Measurements from ENCODE around the gene P4HTM. TPM values are rescaled to one million over a fixed set of nuclear protein-coding genes. Genes with fewer than 3 reads are reported as not detected.

P4HTM gene
- total RNA-seq, 1 donor from 2014 or later = 26.3 TPM

DNA sequence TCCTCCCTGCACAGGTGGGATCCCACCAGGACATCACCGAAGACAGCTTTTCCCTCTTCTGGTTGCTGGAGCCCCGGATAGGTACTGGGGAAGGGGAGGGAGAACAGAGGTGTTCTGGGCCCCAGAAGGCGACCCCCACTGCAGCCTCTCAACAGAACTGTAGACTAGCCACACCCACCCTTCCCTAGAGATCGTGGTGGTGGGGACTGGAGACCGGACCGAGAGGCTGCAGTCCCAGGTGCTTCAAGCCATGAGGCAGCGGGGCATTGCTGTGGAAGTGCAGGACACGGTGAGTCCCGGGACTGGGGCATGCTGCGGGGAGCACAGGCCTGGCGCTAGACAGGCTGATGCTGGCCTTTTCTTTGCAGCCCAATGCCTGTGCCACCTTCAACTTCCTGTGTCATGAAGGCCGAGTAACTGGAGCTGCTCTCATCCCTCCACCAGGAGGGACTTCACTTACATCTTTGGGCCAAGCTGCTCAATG, 32.7 kb downstream of the P4HTM start:
- no peaks in the 10 kb centered on the region for H3K27me3 Mint-ChIP-seq (ENCODE audit: low read depth)
- no peaks in the 10 kb centered on the region for H3K9me3 Mint-ChIP-seq (ENCODE audit: low read depth)
- peaks cover 58% of the 10 kb centered on the region for H3K4me1 Mint-ChIP-seq (ENCODE audit: low read depth)
- TF ChIP-seq, protein P1, sequence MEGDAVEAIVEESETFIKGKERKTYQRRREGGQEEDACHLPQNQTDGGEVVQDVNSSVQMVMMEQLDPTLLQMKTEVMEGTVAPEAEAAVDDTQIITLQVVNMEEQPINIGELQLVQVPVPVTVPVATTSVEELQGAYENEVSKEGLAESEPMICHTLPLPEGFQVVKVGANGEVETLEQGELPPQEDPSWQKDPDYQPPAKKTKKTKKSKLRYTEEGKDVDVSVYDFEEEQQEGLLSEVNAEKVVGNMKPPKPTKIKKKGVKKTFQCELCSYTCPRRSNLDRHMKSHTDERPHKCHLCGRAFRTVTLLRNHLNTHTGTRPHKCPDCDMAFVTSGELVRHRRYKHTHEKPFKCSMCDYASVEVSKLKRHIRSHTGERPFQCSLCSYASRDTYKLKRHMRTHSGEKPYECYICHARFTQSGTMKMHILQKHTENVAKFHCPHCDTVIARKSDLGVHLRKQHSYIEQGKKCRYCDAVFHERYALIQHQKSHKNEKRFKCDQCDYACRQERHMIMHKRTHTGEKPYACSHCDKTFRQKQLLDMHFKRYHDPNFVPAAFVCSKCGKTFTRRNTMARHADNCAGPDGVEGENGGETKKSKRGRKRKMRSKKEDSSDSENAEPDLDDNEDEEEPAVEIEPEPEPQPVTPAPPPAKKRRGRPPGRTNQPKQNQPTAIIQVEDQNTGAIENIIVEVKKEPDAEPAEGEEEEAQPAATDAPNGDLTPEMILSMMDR (IDR thresholded peaks at IDR 0.05) = no peak
- peak overlapping the region; percentile 97 for H3K27ac Mint-ChIP-seq (ENCODE audit: unreplicated experiment)
- peak; percentile 90 for DNase-seq (ENCODE audit: low spot score)
- H3K4me3 Mint-ChIP-seq (ENCODE audit: unreplicated experiment) = peak overlapping the region; percentile 90
- H3K36me3 Mint-ChIP-seq (ENCODE audit: low read depth) = peaks cover 17% of the 10 kb centered on the region

DNA sequence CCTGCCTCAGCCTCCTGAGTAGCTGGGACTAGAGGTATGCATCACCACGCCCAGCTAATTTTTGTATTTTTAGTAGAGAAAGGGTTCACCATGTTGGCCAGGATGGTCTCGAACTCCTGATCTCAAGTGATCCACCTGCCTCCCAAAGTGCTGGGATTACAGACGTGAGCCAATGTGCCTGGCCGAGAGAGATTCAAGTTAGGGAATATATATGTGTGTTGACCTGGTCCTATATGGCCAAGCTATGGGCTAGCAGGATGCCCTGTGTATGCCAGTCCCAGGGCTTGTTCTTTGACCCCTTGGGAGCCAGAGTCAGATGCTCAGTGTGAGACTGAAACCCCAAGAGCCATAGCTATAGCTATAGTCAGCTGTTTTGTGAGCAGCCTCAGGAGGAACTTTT, 33.7 kb downstream of the P4HTM start:
- Mint-ChIP-seq H3K36me3 (ENCODE audit: low read depth) (peaks cover 19% of the 10 kb centered on the region), H3K9me3 (ENCODE audit: low read depth) (no peaks in the 10 kb centered on the region), H3K27ac (ENCODE audit: unreplicated experiment) (peak overlapping the region; percentile 57), H3K4me3 (ENCODE audit: unreplicated experiment) (peak overlapping the region; percentile 90), H3K4me1 (ENCODE audit: low read depth) (peaks cover 66% of the 10 kb centered on the region), H3K27me3 (ENCODE audit: low read depth) (no peaks in the 10 kb centered on the region)
- TF ChIP-seq, protein P1 (IDR thresholded peaks at IDR 0.05) = no peak
- no peak for DNase-seq (ENCODE audit: low spot score)

DNA sequence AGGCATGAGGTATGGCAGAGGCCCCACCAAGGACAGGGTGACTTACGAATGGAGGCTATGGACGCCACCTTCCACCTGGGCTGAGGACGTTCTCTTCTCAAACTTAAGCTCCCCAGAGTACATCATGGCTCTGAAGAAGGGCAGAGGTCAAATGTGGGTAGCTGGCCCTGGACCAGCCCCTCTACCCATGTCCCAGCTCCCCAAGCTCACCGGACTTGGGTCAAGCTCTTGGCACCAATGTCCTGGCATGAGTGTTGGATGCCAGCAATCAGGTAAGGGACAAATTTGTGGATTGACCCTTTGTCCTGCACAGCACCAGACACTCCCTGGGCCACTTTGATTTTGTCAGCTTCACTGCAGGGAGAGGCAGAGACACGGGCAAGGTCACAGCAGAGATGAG, 34.4 kb downstream of the P4HTM start:
- H3K4me3 Mint-ChIP-seq (ENCODE audit: unreplicated experiment) = no peak overlapping the region

DNA sequence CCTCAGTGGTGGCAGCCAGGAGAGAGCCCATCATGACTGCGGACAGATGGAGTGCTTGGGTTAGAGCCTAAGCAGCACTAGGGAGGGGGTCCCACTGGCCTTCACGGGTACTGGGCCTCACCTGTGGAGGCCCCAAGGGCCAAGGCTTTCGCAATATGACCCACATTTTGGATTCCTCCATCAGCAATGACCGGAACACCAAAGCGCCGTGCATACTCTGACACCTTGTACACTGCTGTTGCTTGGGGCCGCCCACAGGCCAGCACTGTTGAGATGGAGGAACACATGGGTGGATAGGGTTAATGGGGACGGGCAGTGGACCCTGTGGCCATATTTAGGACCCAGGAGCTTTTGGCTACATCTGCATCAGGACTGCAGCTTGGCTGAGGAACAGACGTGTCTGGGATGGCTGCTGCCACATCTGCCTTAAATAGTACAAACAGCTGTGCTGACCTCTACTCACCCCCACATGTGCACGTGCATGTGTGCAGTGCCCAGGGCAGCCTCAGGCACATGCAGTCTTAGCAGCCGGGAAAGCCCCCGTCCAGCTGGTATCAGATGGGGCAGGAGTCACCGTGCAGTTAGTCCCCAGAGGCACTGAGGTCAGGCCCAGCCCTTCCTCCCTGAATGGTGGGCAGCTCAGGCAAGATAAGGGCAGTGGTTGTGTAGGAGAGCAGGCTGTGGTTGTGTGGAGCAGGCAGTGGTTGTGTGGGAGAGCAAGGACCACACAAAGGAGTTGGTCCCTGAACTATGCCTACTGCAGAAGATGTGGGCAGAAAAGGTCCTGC, 35.2 kb downstream of the P4HTM start:
- TF ChIP-seq, protein P1 (IDR thresholded peaks at IDR 0.05) = no peak
- Mint-ChIP-seq H3K4me1 (ENCODE audit: low read depth) (peaks cover 63% of the 10 kb centered on the region), H3K36me3 (ENCODE audit: low read depth) (peaks cover 19% of the 10 kb centered on the region), H3K4me3 (ENCODE audit: unreplicated experiment) (no peak overlapping the region), H3K27ac (ENCODE audit: unreplicated experiment) (peak overlapping the region; percentile 71), H3K9me3 (ENCODE audit: low read depth) (no peaks in the 10 kb centered on the region), H3K27me3 (ENCODE audit: low read depth) (no peaks in the 10 kb centered on the region)
- DNase-seq (ENCODE audit: low spot score) = peak; percentile 81

More for the DNA sequence above, 34.4 kb downstream of the P4HTM start:
- Mint-ChIP-seq H3K9me3 (ENCODE audit: low read depth) (no peaks in the 10 kb centered on the region), H3K4me1 (ENCODE audit: low read depth) (peaks cover 65% of the 10 kb centered on the region), H3K27ac (ENCODE audit: unreplicated experiment) (peak overlapping the region; percentile 36), H3K27me3 (ENCODE audit: low read depth) (no peaks in the 10 kb centered on the region), H3K36me3 (ENCODE audit: low read depth) (peaks cover 19% of the 10 kb centered on the region)
- TF ChIP-seq, protein P1 (IDR thresholded peaks at IDR 0.05) = no peak
- DNase-seq (ENCODE audit: low spot score) = no peak

DNA sequence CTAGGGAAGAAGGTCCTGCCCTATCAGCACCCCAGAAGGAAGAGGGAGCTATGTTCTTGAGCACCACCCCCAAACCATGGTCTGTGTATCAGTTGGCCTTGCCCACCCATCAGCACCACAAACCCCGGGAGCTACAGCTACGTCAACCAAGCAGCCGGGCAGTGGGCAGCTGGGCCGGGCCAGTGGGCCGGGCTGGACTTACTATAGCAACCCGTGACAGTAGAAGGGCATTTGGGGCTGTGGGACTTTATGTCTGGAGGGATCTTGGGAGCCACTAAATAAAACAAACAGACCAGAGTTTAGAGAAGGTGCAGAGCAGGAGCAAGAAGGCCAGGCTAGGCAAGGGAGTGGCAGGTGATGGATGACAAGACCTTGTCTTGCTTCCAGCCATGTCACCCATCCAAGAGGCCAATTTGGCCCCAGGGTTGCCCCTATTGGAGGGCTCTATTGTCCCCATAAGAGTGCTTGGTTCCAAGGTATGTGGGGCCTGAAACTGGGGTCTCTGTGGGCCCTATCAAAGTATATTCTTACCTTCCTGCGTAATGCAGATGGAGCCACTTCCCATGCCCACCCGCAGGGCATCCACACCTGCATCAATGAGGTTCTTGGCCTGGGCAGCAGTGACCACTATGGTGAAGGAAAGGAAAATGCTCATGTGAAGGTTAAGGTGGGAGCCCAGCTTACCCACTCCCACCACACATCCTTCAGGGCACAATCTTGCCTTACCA, 35.9 kb downstream of the P4HTM start:
- H3K9me3 Mint-ChIP-seq (ENCODE audit: low read depth) = no peaks in the 10 kb centered on the region
- TF ChIP-seq, protein P1 (IDR thresholded peaks at IDR 0.05) = no peak
- peaks cover 60% of the 10 kb centered on the region for H3K4me1 Mint-ChIP-seq (ENCODE audit: low read depth)
- H3K4me3 Mint-ChIP-seq (ENCODE audit: unreplicated experiment) = no peak overlapping the region
- peak overlapping the region; percentile 71 for H3K27ac Mint-ChIP-seq (ENCODE audit: unreplicated experiment)
- DNase-seq (ENCODE audit: low spot score) = peak; percentile 79
- H3K27me3 Mint-ChIP-seq (ENCODE audit: low read depth) = no peaks in the 10 kb centered on the region
- H3K36me3 Mint-ChIP-seq (ENCODE audit: low read depth) = peaks cover 21% of the 10 kb centered on the region
